ENCODE results near the gene FAAH.

Gene FAAH

GRCh38 chr1:46456411-46456963 is 62.4 kb downstream of the FAAH start:
- Histone ChIP-seq H3K4me3 (no peak overlapping the region), H3K27ac (no peak overlapping the region)
- DNase-seq (ENCODE audit: low spot score), result no peak
- TF ChIP-seq CTCF (IDR thresholded peaks at IDR 0.05), result no peak

GRCh38 chr1:46457178-46457577 is 63.1 kb downstream of the FAAH start:
- Histone ChIP-seq H3K4me3 (no peak overlapping the region), H3K27ac (no peak overlapping the region)
- no peak for DNase-seq (ENCODE audit: low spot score)
- no peak for TF ChIP-seq CTCF (IDR thresholded peaks at IDR 0.05)

- no peak for TF ChIP-seq CTCF (IDR thresholded peaks at IDR 0.05)
- Histone ChIP-seq H3K27ac (no peak overlapping the region), H3K4me3 (no peak overlapping the region)
- no peak for DNase-seq (ENCODE audit: low spot score)
Observed at GRCh38 chr1:46458190-46458589, 64.1 kb downstream of the FAAH start.

DNA sequence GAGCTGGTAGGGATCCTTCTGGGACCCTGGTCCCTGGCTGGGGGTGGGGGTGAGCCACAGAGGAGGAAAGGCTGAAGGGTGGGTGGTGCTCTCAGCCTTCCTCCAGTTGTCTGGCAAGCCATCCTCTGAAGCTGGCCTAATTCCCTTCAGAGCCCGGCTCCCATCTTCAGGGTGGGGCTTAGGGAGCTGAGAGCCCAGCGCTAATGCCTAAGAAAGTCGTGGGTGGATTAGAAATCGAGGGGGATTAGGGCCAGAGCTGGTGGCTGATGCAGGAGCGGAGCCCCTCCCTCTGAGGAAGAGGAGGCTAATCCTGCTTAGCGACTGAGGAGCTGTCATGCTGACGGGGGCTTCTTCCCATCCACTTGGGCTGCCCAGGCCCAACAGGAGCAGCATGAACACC is 64.7 kb downstream of the FAAH start:
- no peak overlapping the region for H3K4me3 ChIP-seq
- DNase-seq (ENCODE audit: low spot score), result no peak
- no peak for TF ChIP-seq CTCF (IDR thresholded peaks at IDR 0.05)
- no peak overlapping the region for H3K27ac ChIP-seq

DNA sequence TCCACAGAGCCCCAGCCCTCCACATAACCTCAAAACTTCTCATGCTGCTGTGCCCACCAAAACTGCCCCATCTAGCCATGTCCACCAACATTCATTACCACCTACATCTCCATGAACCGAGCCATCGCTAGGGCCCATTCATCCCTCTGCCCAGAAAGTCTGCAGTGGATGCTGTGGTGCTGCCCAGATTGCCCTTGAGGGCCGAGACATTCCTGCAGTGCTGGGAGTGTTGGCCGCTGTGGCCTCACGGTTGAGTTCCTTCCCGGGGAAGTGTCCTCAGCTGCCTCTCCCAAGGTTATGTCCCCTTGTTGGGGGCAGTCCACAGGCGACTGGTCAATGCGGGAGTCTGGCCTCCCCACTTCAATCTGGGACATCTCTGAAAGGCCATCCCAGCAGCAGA is 65.2 kb downstream of the FAAH start:
- Histone ChIP-seq H3K27ac (no peak overlapping the region), H3K4me3 (no peak overlapping the region)
- no peak for TF ChIP-seq CTCF (IDR thresholded peaks at IDR 0.05)
- DNase-seq (ENCODE audit: low spot score), result no peak

- no peak for DNase-seq (ENCODE audit: low spot score)
- Histone ChIP-seq H3K4me3 (no peak overlapping the region), H3K27ac (no peak overlapping the region)
- TF ChIP-seq CTCF (IDR thresholded peaks at IDR 0.05), result no peak
Observed at GRCh38 chr1:46461017-46461808, 67.1 kb downstream of the FAAH start.

Data from coronary artery (tissue), 2 donors.